GM12878 (cell line): Measurements from ENCODE around the gene NAPEPLD. TPM values are rescaled to one million over a fixed set of nuclear protein-coding genes. Genes with fewer than 3 reads are reported as not detected.

Experiments used
- ATAC-seq: fragments of 200-7000 bp; cut with Tn5 transposase; 3 replicates; pipeline ENCODE4 v1.9.1; 2020; ENCODE audit warnings: mild to moderate bottlenecking, moderate library complexity
- BruUV-seq: library from RNA; stranded (reverse); fragments of 400-500 nt; replicated peaks from 2 replicates; lab custom pipeline; 2021; lab: Mats Ljungman, UMichigan
- CTCF ChIA-PET: fragments of 300-600 bp; sonication (Branson Sonifier 250); formaldehyde crosslinking; extraction: SDS; loops from one replicate; lab custom pipeline; 2021; ENCODE audit warnings: inconsistent platforms; lab: Yijun Ruan, JAX
- POLR2A ChIA-PET: fragments of 350-600 bp; formaldehyde crosslinking; extraction: SDS; loops from one replicate; lab custom pipeline; 2021; ENCODE audit warnings: inconsistent platforms; lab: Charles Lee
- RAD21 ChIA-PET: fragments of 300-600 bp; sonication (Branson Sonifier 250); formaldehyde crosslinking; loops from one replicate; lab custom pipeline; 2023; ENCODE audit warnings: antibody characterized with exemption; ENCODE audit not compliant: unreplicated experiment; lab: Charles Lee
- SMC1A ChIA-PET: fragments of 300-600 bp; sonication (Branson Sonifier 250); formaldehyde crosslinking; loops from one replicate; lab custom pipeline; 2023; ENCODE audit not compliant: unreplicated experiment, uncharacterized antibody; lab: Charles Lee
- DNase-seq: peaks from one replicate; pipeline ENCODE4 v3.0.0-alpha.2; 2011; ENCODE audit warnings: low read depth, low spot score
- FAIRE-seq: peaks from 3 replicates; lab custom pipeline; 2011; peaks lifted over from hg19 to GRCh38; lab: Jason Lieb, UNC
- H2AFZ ChIP-seq: 2 replicates; pipeline ENCODE4 v1.6.0; 2011; ENCODE audit warnings: low read depth, low read length, control low read depth; ENCODE audit not compliant: control insufficient read depth
- H3K27ac ChIP-seq: 2 replicates; pipeline ENCODE4 v1.5.1; 2011; ENCODE audit warnings: control low read depth; ENCODE audit not compliant: control insufficient read depth, insufficient read depth
- H3K27me3 ChIP-seq, 2 experiments: replicated peaks in 1 of 2; 2 replicates each; pipeline versions ENCODE4 v1.6.0 to v1.6.1; 2011; ENCODE audit warnings: low read length in 1 of 2; ENCODE audit not compliant: control insufficient read depth in 2 of 2, insufficient read depth in 2 of 2
- H3K36me3 ChIP-seq, 2 experiments: 2 replicates each; pipeline ENCODE4 v1.5.1; 2011; ENCODE audit warnings: low read length in 1 of 2; ENCODE audit not compliant: control insufficient read depth in 2 of 2, insufficient read depth in 2 of 2
- H3K4me1 ChIP-seq: 2 replicates; pipeline ENCODE4 v1.6.1; 2011; ENCODE audit warnings: mild to moderate bottlenecking, low read length, moderate library complexity, mixed read lengths; ENCODE audit not compliant: control insufficient read depth, insufficient read depth
- H3K4me2 ChIP-seq: 2 replicates; pipeline ENCODE4 v1.6.0; 2011; ENCODE audit warnings: control low read depth; ENCODE audit not compliant: control insufficient read depth, insufficient read depth
- H3K4me3 ChIP-seq: fragments of 200-600 bp; sonication (generic); 2 replicates; pipeline ENCODE4 v1.5.1; 2016
- H3K79me2 ChIP-seq: 2 replicates; pipeline ENCODE4 v1.6.0; 2011; ENCODE audit warnings: low read length; ENCODE audit not compliant: control insufficient read depth, insufficient read depth
- H3K9ac ChIP-seq: 2 replicates; pipeline ENCODE4 v1.8.0; 2011; ENCODE audit warnings: low read length, control low read depth, mixed read lengths; ENCODE audit not compliant: control insufficient read depth, insufficient read depth
- H3K9me3 ChIP-seq: replicated peaks from 3 replicates; pipeline ENCODE4 v1.5.1; 2011; ENCODE audit warnings: mild to moderate bottlenecking, low read length; ENCODE audit not compliant: control insufficient read depth, insufficient read depth
- H4K20me1 ChIP-seq: 2 replicates; pipeline ENCODE4 v1.6.0; 2011; ENCODE audit not compliant: control insufficient read depth, insufficient read depth
- BCL11A ChIP-seq: IDR thresholded peaks from 2 replicates; pipeline ENCODE4 v1.6.1; 2011; ENCODE audit warnings: low read depth, low read length
- CBX3 ChIP-seq: fragments of 200-600 bp; sonication (generic); IDR thresholded peaks from 2 replicates; pipeline ENCODE4 v1.6.1; 2016; ENCODE audit warnings: low read depth, borderline replicate concordance
- MYC ChIP-seq: IDR thresholded peaks from 2 replicates; pipeline ENCODE4 v1.6.1; 2011; ENCODE audit warnings: mild to moderate bottlenecking, low read length, moderate library complexity, inconsistent platforms; ENCODE audit not compliant: insufficient read depth, insufficient replicate concordance, insufficient read length, severe bottlenecking
- PAX8 ChIP-seq: fragments of 450-650 bp; IDR thresholded peaks from 2 replicates; pipeline ENCODE4 v1.6.1; 2017; ENCODE audit warnings: mild to moderate bottlenecking, moderate library complexity
- PKNOX1 ChIP-seq: fragments of 450-650 bp; IDR thresholded peaks from 2 replicates; pipeline ENCODE4 v1.6.1; 2016; ENCODE audit warnings: mild to moderate bottlenecking
- PRDM15 ChIP-seq: fragments of 450-650 bp; formaldehyde crosslinking; IDR thresholded peaks from 2 replicates; pipeline ENCODE4 v1.4.0; 2020; ENCODE audit warnings: mild to moderate bottlenecking, moderate library complexity
- RUNX3 ChIP-seq: IDR thresholded peaks from 2 replicates; pipeline ENCODE4 v1.6.1; 2012; ENCODE audit warnings: low read length, inconsistent platforms
- SIX5 ChIP-seq: IDR thresholded peaks from 2 replicates; pipeline ENCODE4 v1.6.1; 2011; ENCODE audit warnings: mild to moderate bottlenecking, low read depth, low read length, moderate library complexity; ENCODE audit not compliant: severe bottlenecking
- SPI1 ChIP-seq: IDR thresholded peaks from 2 replicates; pipeline ENCODE4 v1.6.1; 2011; ENCODE audit warnings: low read depth, mild to moderate bottlenecking, low read length, moderate library complexity, borderline replicate concordance; ENCODE audit not compliant: insufficient read depth
- STAT3 ChIP-seq: IDR thresholded peaks from 2 replicates; pipeline ENCODE4 v1.6.1; 2011; ENCODE audit warnings: low read depth, low read length, improper control_type of control experiment
- TCF3 ChIP-seq: IDR thresholded peaks from 2 replicates; pipeline ENCODE4 v1.6.1; 2012; ENCODE audit warnings: low read depth, mild to moderate bottlenecking, low read length, borderline replicate concordance; ENCODE audit not compliant: insufficient read depth
- USF2 ChIP-seq: IDR thresholded peaks from 2 replicates; pipeline ENCODE4 v1.6.1; 2011; ENCODE audit warnings: low read depth, low read length, improper control_type of control experiment, borderline replicate concordance
- ZNF384 ChIP-seq: IDR thresholded peaks from 2 replicates; pipeline ENCODE4 v1.6.1; 2012; ENCODE audit warnings: low read depth, mild to moderate bottlenecking, low read length, improper control_type of control experiment, borderline replicate concordance
- WGBS: methylation state at CpG from one replicate; pipeline ENCODE4 v1.1.6; 2016; ENCODE audit warnings: low lambda C conversion rate; ENCODE audit not compliant: insufficient replicate concordance, insufficient coverage; ENCODE audit errors: missing lambda C conversion rate; 5-methylcytosine and 5-hydroxymethylcytosine counted together
- in situ Hi-C: fragments of 300-500 bp; cut with MboI; formaldehyde crosslinking; loops from 9 replicates; pipeline ENCODE4 v1.14.3; 2018; ENCODE audit warnings: mixed read lengths
- intact Hi-C: fragments of 100-400 bp; cut with micrococcal nuclease; formaldehyde crosslinking; loops from one replicate; pipeline ENCODE4 v1.14.2; 2022; ENCODE audit not compliant: unreplicated experiment
- polyA plus RNA-seq, 11 experiments: library from polyadenylated mRNA; depleted of rRNA in 4 of 11; unstranded in 6 of 11; stranded (reverse) in 5 of 11; fragments of >200 nt; fragmentation: Nextera tagmentation in 4 of 11; fragmentation: Illumina TruSeq in 1 of 11; extraction: Ambion mirVana in 4 of 11; extraction: Trizol in 1 of 11; gene quantifications; 1 replicate in 1 of 11; 2 replicates in 10 of 11; pipeline versions ENCODE4 v1.2.1 to v1.2.3, GENCODE V29; 2011 to 2016; ENCODE audit warnings: inconsistent platforms in 2 of 11, missing spikeins in 2 of 11, low read depth in 1 of 11
- total RNA-seq, 4 experiments: library from RNA; depleted of rRNA in 3 of 4; stranded (reverse); fragments of >200 nt in 3 of 4; fragmentation: Illumina TruSeq in 1 of 4; extraction: Trizol in 1 of 4; gene quantifications; 2 replicates each; pipeline versions ENCODE4 v1.2.1 to v1.2.3, GENCODE V29; 2013 to 2021

NAPEPLD gene
- total and polyA plus RNA-seq, 10 of the 15 experiments (the other 5 are each of a cell fraction or from before 2014, with no cell fraction given) = 6.0 to 16.2 (median 8.6) TPM

GRCh38 chr7:103074519-103075336 is 74.2 kb downstream of the NAPEPLD start, which contains the start of the genes ARMC10 and FBXL13:
Gene ARMC10 (plus strand): TSS chr7:103075140. CDS start chr7:103075273, 133 bp downstream.
Gene FBXL13 (minus strand): TSS chr7:103074796.
- DNase-seq (peak; percentile 46), ATAC-seq (peak; percentile 94), FAIRE-seq (peak; percentile 71)
- intact Hi-C loops (loop anchor here (2.0 kb wide), 1 partner anchor 74 kb away; the partner anchor contains the start of gene NAPEPLD), in situ Hi-C loops (no loop called here)
- ChIA-PET POLR2A (interaction anchor here (0.7 to 2.5 kb wide), 8 partner anchors 12 to 326 kb away, joined by 3 to 17 read pairs (median 6); partner anchors contain the start of genes FAM185A and NAPEPLD), CTCF (interaction anchor here (0.7 to 2.8 kb wide), 8 partner anchors 9 to 326 kb away, joined by 3 to 18 read pairs (median 4); partner anchors contain the start of gene FAM185A), SMC1A (interaction anchor here (0.6 to 2.0 kb wide), 7 partner anchors 8 to 74 kb away, joined by 3 to 10 read pairs (median 4); partner anchors contain the start of gene NAPEPLD), RAD21 (interaction anchor here (0.6 to 2.0 kb wide), 10 partner anchors 9 to 331 kb away, joined by 3 to 21 read pairs (median 6); partner anchors contain the start of genes FAM185A and NAPEPLD)
- H3K27me3 ChIP-seq = no peaks in the 10 kb centered on the region
- H2AFZ ChIP-seq = peak within 1 kb of the TSS; percentile 90
- no peaks in the 10 kb centered on the region for H4K20me1 ChIP-seq
- H3K27ac ChIP-seq = peak within 1 kb of the TSS; percentile 77
- no peaks in the 10 kb centered on the region; the same call in 1 of the 3 replicates for H3K9me3 ChIP-seq
- H3K4me2 ChIP-seq = peak within 1 kb of the TSS; percentile 88
- peak within 1 kb of the TSS; percentile 91 for H3K9ac ChIP-seq
- H3K79me2 ChIP-seq = peaks cover 25% of the 10 kb centered on the region
- H3K4me1 ChIP-seq = peaks cover 2% of the 10 kb centered on the region
- 2% methylated on average over 72 of the region's 83 CpGs for WGBS
- BruUV-seq = no TSS peak
- H3K4me3 ChIP-seq = peak within 1 kb of the TSS; percentile 90
- H3K36me3 ChIP-seq = no peaks in the 10 kb centered on the region
- no peak for TF ChIP-seq ZNF384
- TF ChIP-seq BCL11A = no peak
- TF ChIP-seq PRDM15 (CRISPR knock-in tag) = no peak
- TF ChIP-seq PKNOX1 = peak; percentile 8; the same call in 1 of the 2 replicates
- no peak for TF ChIP-seq MYC
- TF ChIP-seq SIX5 = no peak
- no peak for TF ChIP-seq SPI1
- TF ChIP-seq RUNX3 = peak; percentile 9
- 0 out of 2 replicates have a peak, but pooled peaks have one; percentile 33 for TF ChIP-seq TCF3
- TF ChIP-seq CBX3 = no peak
- no peak; the same call in 1 of the 2 replicates for TF ChIP-seq USF2
- no peak for TF ChIP-seq PAX8
- no peak for TF ChIP-seq STAT3
